KG1 (cell line): Measurements from ENCODE around the gene CBLN3.

ENCODE experiments used
- DNase-seq: peaks from one replicate; lab custom pipeline; 2025; lab: John Stamatoyannopoulos, UW

Gene CBLN3

GRCh38 chr14:24425704-24426103 lies 3.8 kb downstream of the CBLN3 start:
- no peak for DNase-seq

GRCh38 chr14:24422694-24423601 lies 6.5 kb downstream of the CBLN3 start:
- no peak for DNase-seq

- peak; percentile 18 for DNase-seq
Observed at GRCh38 chr14:24422261-24422660, 7.2 kb downstream of the CBLN3 start.

- no peak for DNase-seq
Observed at GRCh38 chr14:24418492-24418873, 11.0 kb downstream of the CBLN3 start.

GRCh38 chr14:24417832-24418491 lies 11.5 kb downstream of the CBLN3 start:
- DNase-seq, result no peak

GRCh38 chr14:24416932-24417619 lies 12.4 kb downstream of the CBLN3 start:
- DNase-seq, result no peak

- DNase-seq, result no peak
Observed at GRCh38 chr14:24416254-24416931, 13.1 kb downstream of the CBLN3 start.

GRCh38 chr14:24415421-24416253 lies 13.8 kb downstream of the CBLN3 start:
- DNase-seq, result no peak

GRCh38 chr14:24414732-24415420 lies 14.6 kb downstream of the CBLN3 start:
- DNase-seq, result no peak

- DNase-seq, result no peak
Observed at GRCh38 chr14:24414077-24414476, 15.4 kb downstream of the CBLN3 start.

- DNase-seq, result no peak
Observed at GRCh38 chr14:24411443-24412389, 17.8 kb downstream of the CBLN3 start.

GRCh38 chr14:24409956-24410355 lies 19.5 kb downstream of the CBLN3 start:
- DNase-seq, result no peak

GRCh38 chr14:24409192-24409591 lies 20.3 kb downstream of the CBLN3 start:
- DNase-seq, result no peak

GRCh38 chr14:24408764-24409163 lies 20.7 kb downstream of the CBLN3 start:
- no peak for DNase-seq

GRCh38 chr14:24407608-24408325 lies 21.7 kb downstream of the CBLN3 start:
- no peak for DNase-seq

GRCh38 chr14:24406416-24406815 lies 23.1 kb downstream of the CBLN3 start:
- DNase-seq, result no peak

- DNase-seq, result no peak
Observed at GRCh38 chr14:24404814-24405213, 24.7 kb downstream of the CBLN3 start.

GRCh38 chr14:24403294-24403998 lies 26.0 kb downstream of the CBLN3 start:
- no peak for DNase-seq
